ENCODE results near the gene PEX12. TPM values are rescaled to one million over a fixed set of nuclear protein-coding genes. Genes with fewer than 3 reads are reported as not detected.

The PEX12 gene
- total RNA-seq, 6 experiments from 2014 or later = 6.2 to 9.0 (median 7.2) TPM

Other genes with a start within 250 kb of the PEX12 start
- gene SLFN11, start 204.9 kb downstream of the PEX12 start, total RNA-seq (2021; fragmentation: NEBNext Ultra II Directional; extraction: Animal tissue kit (Norgen Biotek cat#: 25700)) = 10 to 100 TPM; 24.2 to 44.3 (median 37.9) TPM
- gene SLFN12, start 146.1 kb downstream of the PEX12 start, total RNA-seq (2021; fragmentation: NEBNext Ultra II Directional; extraction: Animal tissue kit (Norgen Biotek cat#: 25700)) = 10 to 100 TPM; 24.9 to 33.5 (median 30.3) TPM
- gene SLFN13, start 129.8 kb downstream of the PEX12 start, total RNA-seq (2021; fragmentation: NEBNext Ultra II Directional; extraction: Animal tissue kit (Norgen Biotek cat#: 25700)) = 10 to 100 TPM in 4 of 6 experiments, 1 to 10 TPM in 2; 8.3 to 12.0 (median 10.8) TPM
- under 1 TPM in 4 of 6 experiments, not detected in 2; 0.13 to 0.34 (median 0.25) TPM for gene SLFN12L, start 40.9 kb downstream of the PEX12 start, total RNA-seq (2021; fragmentation: NEBNext Ultra II Directional; extraction: Animal tissue kit (Norgen Biotek cat#: 25700))
- gene SLFN14, start 17.8 kb downstream of the PEX12 start, total RNA-seq (2021; fragmentation: NEBNext Ultra II Directional; extraction: Animal tissue kit (Norgen Biotek cat#: 25700)) = not detected
- gene AP2B1, start 8.8 kb upstream of the PEX12 start, total RNA-seq (2021; fragmentation: NEBNext Ultra II Directional; extraction: Animal tissue kit (Norgen Biotek cat#: 25700)) = 100 to 1,000 TPM; 168 to 196 (median 182) TPM
- gene RASL10B, start 153.1 kb upstream of the PEX12 start, total RNA-seq (2021; fragmentation: NEBNext Ultra II Directional; extraction: Animal tissue kit (Norgen Biotek cat#: 25700)) = 1 to 10 TPM; 1.7 to 5.0 (median 1.8) TPM
- gene GAS2L2, start 174.7 kb upstream of the PEX12 start, total RNA-seq (2021; fragmentation: NEBNext Ultra II Directional; extraction: Animal tissue kit (Norgen Biotek cat#: 25700)) = not detected
- not detected for gene C17orf50, start 182.3 kb upstream of the PEX12 start, total RNA-seq (2021; fragmentation: NEBNext Ultra II Directional; extraction: Animal tissue kit (Norgen Biotek cat#: 25700))
- not detected for gene MMP28, start 217.1 kb upstream of the PEX12 start, total RNA-seq (2021; fragmentation: NEBNext Ultra II Directional; extraction: Animal tissue kit (Norgen Biotek cat#: 25700))
- gene TAF15, start 230.9 kb upstream of the PEX12 start, total RNA-seq (2021; fragmentation: NEBNext Ultra II Directional; extraction: Animal tissue kit (Norgen Biotek cat#: 25700)) = 100 to 1,000 TPM; 132 to 170 (median 146) TPM